Ascending aorta (tissue), 2 donors: ENCODE results near the gene REP15. TPM values are rescaled to one million over a fixed set of nuclear protein-coding genes. Genes with fewer than 3 reads are reported as not detected.

Experiments used
- DNase-seq, 2 donors: peaks; one replicate each; pipeline ENCODE4 v3.0.0-alpha.2; 2019; ENCODE audit warnings: low spot score in 2 of 2
- H3K27ac ChIP-seq, 2 donors: fragments of 200-600 bp; sonication (generic); one replicate each; pipeline ENCODE4 v1.5.1; 2016 to 2017; ENCODE audit warnings: mild to moderate bottlenecking in 1 of 2
- H3K27me3 ChIP-seq: fragments of 200-600 bp; sonication (generic); one replicate; pipeline ENCODE4 v1.5.1; 2017
- H3K36me3 ChIP-seq, 2 donors: fragments of 200-600 bp; sonication (generic); one replicate each; pipeline ENCODE4 v1.5.1; 2016
- H3K4me1 ChIP-seq, 2 donors: fragments of 200-600 bp; sonication (generic); one replicate each; pipeline ENCODE4 v1.5.1; 2016 to 2017; ENCODE audit warnings: mild to moderate bottlenecking in 1 of 2
- H3K4me3 ChIP-seq, 2 donors: fragments of 200-600 bp; sonication (generic); one replicate each; pipeline ENCODE4 v1.5.1; 2016 to 2017; ENCODE audit warnings: mild to moderate bottlenecking in 1 of 2
- H3K9me3 ChIP-seq, 2 donors: fragments of 200-600 bp; sonication (generic); one replicate each; pipeline ENCODE4 v1.5.1; 2016
- CTCF ChIP-seq, 3 experiments: fragments of 200-600 bp in 2 of 3; fragments of 450-650 bp in 1 of 3; sonication (generic) in 2 of 3; IDR thresholded peaks; one replicate each; pipeline ENCODE4 v1.5.1; 2016 to 2019; ENCODE audit warnings: antibody characterized with exemption in 3 of 3, mild to moderate bottlenecking in 1 of 3, moderate library complexity in 1 of 3
- intact Hi-C: fragments of 100-400 bp; cut with DNase I; formaldehyde crosslinking; loops from one replicate; pipeline ENCODE4 v1.15.1; 2023
- total RNA-seq: library from RNA; depleted of rRNA; stranded (reverse); fragments of >200 nt; gene quantifications from one replicate; pipeline ENCODE4 v1.1.0, GENCODE V29; 2016

Gene REP15
- total RNA-seq, 1 donor from 2014 or later = not detected

- Histone ChIP-seq H3K4me3 (no peak overlapping the region), H3K4me1 (no peaks in the 10 kb centered on the region), H3K27me3 (no peaks in the 10 kb centered on the region), H3K27ac (no peak overlapping the region), H3K36me3 (peaks cover 62 to 92% of the 10 kb centered on the region in 2 donors), H3K9me3 (no peaks in the 10 kb centered on the region)
- no peak for TF ChIP-seq CTCF (IDR thresholded peaks at IDR 0.05)
- DNase-seq = no peak
- intact Hi-C loops = no loop called here
Measured at GRCh38 chr12:27686147-27686546, 10.1 kb upstream of the REP15 start.

GRCh38 chr12:27688671-27689070 lies 7.6 kb upstream of the REP15 start:
- peaks cover 54 to 92% of the 10 kb centered on the region in 2 donors for H3K36me3 ChIP-seq
- DNase-seq = no peak
- H3K27me3 ChIP-seq = no peaks in the 10 kb centered on the region
- intact Hi-C loops = no loop called here
- H3K4me1 ChIP-seq = no peaks in the 10 kb centered on the region
- no peak overlapping the region for H3K27ac ChIP-seq
- H3K9me3 ChIP-seq = no peaks in the 10 kb centered on the region
- no peak for TF ChIP-seq CTCF (IDR thresholded peaks at IDR 0.05)
- no peak overlapping the region for H3K4me3 ChIP-seq

- H3K27me3 ChIP-seq = no peaks in the 10 kb centered on the region
- no peak overlapping the region for H3K4me3 ChIP-seq
- no peak for TF ChIP-seq CTCF (IDR thresholded peaks at IDR 0.05)
- no peaks in the 10 kb centered on the region for H3K4me1 ChIP-seq
- H3K27ac ChIP-seq = no peak overlapping the region
- H3K9me3 ChIP-seq = no peaks in the 10 kb centered on the region
- H3K36me3 ChIP-seq = peaks cover 61 to 88% of the 10 kb centered on the region in 2 donors
- DNase-seq = no peak
- intact Hi-C loops = no loop called here
Measured at GRCh38 chr12:27689558-27690180, 6.6 kb upstream of the REP15 start.

- Histone ChIP-seq H3K4me3 (no peak overlapping the region), H3K36me3 (peaks cover 58 to 82% of the 10 kb centered on the region in 2 donors), H3K4me1 (no peaks in the 10 kb centered on the region), H3K9me3 (no peaks in the 10 kb centered on the region), H3K27ac (no peak overlapping the region), H3K27me3 (no peaks in the 10 kb centered on the region)
- no peak for TF ChIP-seq CTCF (IDR thresholded peaks at IDR 0.05)
- DNase-seq = no peak
- intact Hi-C loops = no loop called here
Measured at GRCh38 chr12:27693403-27693802, 2.8 kb upstream of the REP15 start.

GRCh38 chr12:27695556-27696292 lies 523 bp upstream of the REP15 start:
- Histone ChIP-seq H3K9me3 (no peaks in the 10 kb centered on the region), H3K4me1 (no peaks in the 10 kb centered on the region), H3K27me3 (no peaks in the 10 kb centered on the region), H3K36me3 (peaks cover 37 to 59% of the 10 kb centered on the region in 2 donors), H3K27ac (no peak overlapping the region), H3K4me3 (no peak overlapping the region)
- intact Hi-C loops = no loop called here
- DNase-seq = no peak
- no peak for TF ChIP-seq CTCF (IDR thresholded peaks at IDR 0.05)
